UCSD-AML1 (cell line): ENCODE measurements around the gene MTURN.
"Not testable (repeated sequence)": the region's sequence is repeated elsewhere in the genome, so short reads cannot be mapped to it uniquely, and the experiment has no call there.

Source experiments
- DNase-seq: peaks from one replicate; lab custom pipeline; 2025; ENCODE audit not compliant: unreplicated experiment; lab: John Stamatoyannopoulos, UW

Gene MTURN

GRCh38 chr7:30177186-30177585 lies 42.4 kb downstream of the MTURN start:
- no peak for DNase-seq

DNA sequence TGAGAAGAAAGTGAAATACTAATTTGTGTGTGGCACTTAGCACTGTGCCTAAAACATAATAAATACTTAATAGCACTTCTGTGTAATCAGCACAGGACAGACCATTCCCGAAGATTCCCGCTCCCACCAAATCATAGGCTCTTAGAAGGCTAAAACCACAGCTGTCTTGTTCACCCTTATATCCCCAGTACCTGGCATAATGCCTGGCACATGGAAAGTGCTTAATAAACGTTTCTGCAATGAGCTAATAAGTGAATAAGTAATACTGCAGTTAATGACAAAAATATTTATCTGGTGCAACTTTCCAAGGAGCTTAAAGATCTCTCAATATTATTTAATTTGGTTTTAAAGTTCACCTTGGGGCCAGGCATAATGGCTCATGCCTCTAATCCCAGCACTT lies 43.2 kb downstream of the MTURN start:
- no peak for DNase-seq

GRCh38 chr7:30178748-30179436 lies 44.1 kb downstream of the MTURN start:
- DNase-seq: no peak

DNA sequence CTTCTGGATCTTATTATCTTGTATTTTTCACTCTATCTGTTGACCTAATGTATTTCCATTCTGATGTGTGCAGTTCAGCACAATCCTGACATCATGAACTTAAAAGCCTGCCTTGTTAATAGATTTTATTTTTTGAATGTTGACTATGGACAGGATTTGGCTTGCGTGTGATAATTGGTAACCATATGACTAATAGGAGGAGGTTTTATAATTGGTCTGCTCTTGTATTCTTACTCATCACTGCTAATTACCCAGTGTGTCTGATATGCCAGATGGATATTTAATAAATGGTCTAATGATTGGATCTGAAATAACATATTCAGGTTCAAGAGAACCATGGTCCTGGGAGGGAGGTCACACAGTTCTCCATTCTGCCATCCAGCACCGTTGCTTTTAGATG lies 45.9 kb downstream of the MTURN start:
- no peak for DNase-seq

- DNase-seq: no peak
Observed at GRCh38 chr7:30181211-30181610, 46.4 kb downstream of the MTURN start.

DNA sequence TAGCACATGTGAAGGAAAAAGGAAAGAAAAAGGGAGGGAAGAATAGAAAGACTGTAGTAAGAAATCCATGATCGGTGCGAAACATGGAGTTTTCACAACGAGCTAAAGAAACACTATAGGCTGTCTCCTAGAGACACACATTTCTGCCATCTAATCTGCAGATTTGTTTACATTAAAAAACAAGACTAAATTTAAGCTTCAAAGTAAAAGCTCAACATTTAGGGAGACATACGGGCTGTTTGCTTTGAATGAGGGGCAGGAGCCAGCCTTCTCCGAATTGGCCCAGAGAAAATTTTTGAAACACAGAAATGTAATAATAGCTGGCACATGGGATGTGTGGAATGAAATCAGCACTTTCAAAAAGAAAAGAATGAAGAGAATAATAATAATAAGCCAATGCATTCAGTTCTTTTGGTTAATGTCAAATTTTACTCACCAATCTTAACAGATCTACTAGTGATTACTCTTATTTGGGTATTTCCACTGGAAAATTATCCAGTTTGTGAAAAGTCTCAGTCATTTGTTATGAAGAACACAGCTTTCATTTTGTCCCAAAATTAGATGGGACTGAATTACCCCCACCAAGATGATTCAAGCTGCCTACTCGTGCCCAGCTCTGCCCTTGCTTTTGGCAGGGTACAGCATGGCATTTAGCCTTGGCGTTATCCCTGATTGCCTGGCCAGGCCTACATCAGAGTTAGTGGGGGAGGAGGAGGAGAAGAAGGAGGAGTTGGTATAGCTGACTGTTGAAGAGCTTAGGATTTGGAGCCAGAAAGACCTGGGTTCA lies 47.1 kb downstream of the MTURN start:
- no peak for DNase-seq

GRCh38 chr7:30182814-30183213 lies 48.0 kb downstream of the MTURN start:
- no peak for DNase-seq

DNA sequence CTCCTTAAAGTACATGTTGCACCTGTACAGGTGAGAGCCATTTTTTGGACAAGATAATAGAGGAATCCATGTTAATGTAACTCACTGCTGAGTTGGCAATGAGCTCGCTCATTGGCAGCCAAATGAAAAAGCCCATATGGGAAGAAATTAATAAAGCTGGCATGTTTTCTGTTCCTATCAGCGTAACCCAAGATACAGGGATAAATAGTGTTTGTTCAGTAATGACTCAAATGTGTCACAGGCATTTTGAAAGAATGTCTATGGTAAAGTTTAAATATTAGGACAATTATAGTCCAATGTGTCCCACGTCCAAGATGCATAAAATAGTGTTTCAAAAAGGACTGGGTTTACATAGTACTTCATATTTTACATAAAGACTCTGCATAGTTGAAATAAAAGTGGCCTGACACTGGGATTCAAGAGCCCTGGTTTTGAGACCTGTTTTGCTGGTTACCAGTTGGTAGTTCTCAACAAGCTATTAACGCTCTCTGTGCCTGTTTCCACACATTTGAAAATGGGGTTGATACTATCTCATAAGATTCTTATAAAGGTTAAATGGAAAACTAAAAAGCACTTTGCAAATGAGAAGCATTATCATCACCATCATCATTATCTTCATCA lies 49.1 kb downstream of the MTURN start:
- no peak for DNase-seq

DNA sequence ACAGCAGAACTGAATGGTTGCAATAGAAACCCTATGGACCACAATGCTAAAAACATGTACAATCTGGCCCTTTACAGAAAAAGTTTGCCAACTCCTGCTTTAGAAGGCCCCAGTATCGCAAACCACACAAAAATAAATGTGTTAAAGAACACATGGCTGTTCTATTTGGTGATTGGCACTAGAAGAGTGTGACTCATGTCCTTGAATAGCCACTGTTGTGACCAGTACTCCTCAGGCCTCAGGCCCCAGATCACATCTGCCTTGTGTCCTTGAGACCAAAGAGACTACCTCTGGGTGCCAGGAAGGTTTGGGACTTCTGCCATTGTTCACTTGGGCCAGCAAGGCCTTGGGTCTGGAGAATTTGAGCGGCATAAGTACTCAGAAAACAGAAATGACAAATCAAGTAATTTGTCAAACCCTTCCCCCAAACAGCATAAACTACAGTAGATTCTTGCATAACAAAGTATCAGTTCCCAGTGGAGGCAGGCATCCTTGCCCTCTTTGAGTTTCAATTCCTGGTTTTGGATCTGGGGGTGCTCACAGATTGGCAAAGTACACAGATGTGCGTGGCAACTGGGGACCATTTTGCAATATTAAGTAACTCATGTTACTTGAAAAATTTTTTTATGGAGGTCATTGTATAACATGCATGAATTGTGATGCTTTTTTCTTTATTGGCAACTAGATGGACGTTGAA lies 50.2 kb downstream of the MTURN start:
- no peak for DNase-seq

DNA sequence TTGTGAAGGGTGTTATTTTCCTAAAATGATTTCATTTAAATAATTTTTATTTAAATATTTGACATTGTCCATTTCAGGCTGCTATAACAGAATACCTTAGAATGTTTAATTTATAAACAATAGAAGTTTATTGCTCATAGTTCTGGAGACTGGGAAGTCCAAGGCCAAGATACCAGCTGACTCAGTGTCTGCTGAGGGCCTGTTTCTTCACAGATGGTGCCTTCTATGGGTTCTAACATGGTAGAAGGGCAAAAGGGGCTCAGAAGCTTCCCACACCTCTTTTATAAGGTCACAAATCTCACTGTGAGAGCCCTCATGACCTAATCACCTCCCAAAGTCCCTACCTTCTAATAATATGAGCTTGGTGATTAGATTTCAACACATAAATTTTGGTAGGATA lies 50.7 kb downstream of the MTURN start:
- DNase-seq: no peak

DNA sequence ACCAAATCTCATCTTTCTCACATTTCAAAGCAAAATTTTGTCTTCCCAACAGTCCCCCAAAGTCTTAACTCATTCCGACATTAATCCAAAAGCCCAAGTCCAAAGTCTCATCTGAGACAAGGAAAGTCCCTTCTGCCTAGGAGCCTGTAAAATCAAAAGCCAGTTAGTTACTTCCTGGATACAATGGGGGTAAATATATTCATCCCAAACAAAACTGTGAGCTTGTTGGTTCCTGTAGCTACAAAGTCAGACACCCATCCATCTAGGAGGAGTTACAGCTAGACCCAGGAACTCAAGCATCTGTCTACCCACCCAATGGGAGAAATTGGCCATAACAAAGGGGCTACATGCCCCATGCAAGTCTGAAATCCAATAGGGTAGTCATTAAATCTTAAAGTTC lies 51.9 kb downstream of the MTURN start:
- DNase-seq: no peak

DNA sequence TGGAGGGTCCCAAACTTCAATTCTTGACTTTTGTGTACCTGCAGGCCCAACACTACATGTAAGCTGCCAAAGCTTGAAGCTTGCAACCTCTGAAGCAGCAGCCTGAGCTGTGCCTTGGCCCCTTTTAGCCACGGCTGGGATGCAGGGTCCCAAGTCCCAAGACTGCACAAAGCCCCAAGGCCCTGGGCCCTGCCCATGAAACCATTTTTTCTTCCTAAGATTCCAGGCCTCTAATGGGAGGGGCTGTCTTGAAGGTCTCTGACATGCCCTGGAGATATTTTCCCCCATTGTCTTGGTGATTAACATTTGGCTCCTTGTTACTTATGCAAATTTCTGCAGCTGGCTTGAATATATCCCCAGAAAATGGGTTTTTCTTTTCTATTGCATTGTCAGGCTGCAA lies 52.7 kb downstream of the MTURN start:
- DNase-seq: no peak

DNA sequence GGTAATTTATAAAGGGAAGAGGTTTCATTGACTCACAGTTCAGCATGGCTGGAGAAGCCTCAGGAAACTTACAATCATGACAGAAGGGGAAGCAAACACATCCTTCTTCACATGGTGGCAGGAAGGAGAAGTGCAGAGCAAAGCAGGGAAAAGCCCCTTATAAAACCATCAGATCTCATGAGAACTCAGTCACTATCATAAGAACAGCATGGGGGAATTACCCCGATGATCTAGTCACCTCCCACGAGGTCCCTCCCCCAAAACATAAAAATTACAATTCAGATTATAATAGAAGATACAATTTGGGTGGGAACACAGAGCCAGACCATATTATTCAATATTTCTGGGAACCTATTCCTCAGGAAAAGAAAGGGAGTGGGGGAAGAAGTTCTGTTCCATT lies 53.6 kb downstream of the MTURN start:
- DNase-seq: not testable (repeated sequence)

DNA sequence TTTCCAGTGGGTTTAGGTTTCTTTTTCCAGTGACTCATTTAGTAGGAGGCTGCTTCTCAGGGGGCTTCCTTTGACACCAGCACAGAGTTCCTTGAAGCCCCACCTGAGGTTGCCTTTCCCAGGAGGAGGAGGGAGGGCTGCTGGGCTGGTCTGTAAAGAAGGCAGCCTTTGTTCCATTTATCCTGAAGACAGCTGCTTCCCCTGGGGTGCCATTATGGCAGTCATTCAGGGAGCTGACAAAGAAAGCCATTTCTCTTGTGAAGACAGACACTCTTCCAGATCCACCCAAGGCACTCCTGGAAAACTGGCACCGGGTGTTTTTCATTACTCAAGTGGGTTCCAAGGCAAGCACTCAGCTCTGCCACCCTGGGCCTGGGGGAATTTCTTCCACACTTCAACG lies 54.0 kb downstream of the MTURN start:
- no peak for DNase-seq

- no peak for DNase-seq
Observed at GRCh38 chr7:30191809-30192208, 57.0 kb downstream of the MTURN start.

DNA sequence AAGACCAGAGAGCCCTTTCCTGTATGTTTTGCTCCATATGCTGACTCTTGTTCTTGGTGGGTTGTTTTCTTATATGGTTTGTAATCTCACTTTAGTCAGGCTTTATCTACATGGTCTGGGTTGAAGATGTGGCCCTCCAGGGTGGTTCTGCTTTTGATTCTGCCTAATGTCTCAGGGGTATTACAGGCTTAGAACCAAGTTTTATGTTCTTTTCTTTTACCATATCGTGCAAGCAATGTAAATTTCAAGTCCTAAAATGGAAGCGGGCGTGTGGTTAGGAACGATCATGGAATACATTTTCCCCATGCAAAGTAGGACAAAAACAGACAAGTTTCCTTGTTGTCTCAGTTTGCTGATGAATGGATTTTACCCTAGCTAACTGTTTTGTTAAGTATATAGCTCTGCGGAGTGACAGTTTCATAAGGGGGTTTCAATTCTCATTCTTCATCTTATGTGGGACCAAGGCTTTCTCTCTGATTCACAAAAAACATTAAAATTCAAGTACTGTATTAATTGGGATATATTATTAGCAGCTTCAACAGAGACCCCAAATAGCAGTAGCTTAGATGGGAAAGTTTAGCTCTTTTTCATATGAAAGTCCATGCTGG lies 58.7 kb downstream of the MTURN start:
- DNase-seq: no peak

DNA sequence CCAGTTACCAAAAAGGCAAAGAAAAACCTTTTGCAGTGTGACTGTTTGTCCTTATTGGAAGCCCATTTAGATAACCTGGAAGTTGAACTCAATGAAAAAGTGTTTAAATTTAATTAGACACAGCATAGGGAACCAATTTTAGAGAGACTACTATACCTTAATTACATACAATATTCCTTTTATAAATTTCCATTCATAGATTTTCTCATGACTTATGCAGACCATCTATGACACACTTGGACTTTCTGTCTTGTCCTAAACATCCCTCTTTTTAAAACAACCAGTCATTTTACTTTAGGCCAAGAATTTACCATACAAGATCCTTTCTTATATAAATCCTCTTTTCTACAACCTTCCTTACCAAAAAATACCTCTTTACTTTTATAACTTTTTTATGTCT lies 61.6 kb downstream of the MTURN start:
- DNase-seq: no peak

DNA sequence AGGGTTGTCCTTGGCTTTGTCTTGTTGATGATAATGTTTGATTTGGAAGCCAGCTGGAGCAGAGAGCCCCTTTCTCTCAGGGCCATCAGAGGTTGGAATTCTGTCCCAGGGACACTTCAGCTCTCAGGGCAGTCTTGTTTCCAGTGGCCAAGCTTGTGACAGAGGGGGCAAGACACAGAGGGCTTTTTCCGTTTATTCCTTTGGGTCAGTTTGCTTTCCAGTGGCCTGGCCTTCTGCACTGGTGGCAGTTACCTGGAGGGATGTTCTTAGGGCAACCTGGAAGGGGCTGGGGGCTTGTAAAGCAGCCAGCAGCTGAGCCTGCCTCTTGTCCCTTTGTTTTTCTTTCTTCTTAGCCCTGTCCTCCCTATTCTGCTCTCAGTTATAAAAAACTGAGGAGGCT lies 62.7 kb downstream of the MTURN start:
- no peak for DNase-seq

DNA sequence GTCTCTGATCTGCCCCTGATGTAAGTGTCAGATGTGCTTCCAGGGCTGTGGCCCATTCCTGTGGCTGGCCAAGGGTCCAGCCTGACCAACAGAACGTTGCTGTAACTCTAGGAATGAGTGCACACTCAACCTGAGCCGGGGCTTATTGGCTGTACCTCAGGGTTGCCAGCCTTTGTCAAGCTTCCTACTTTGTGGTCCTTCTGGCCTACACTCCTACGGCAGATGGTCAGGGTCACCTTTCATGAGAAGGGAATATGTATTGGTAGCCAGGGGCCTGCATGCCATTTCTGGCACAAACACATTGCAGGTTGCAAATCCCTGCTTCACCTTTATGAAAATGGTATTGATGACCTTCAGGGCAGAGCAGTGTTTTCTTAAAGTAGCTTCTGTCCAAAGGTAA lies 64.5 kb downstream of the MTURN start:
- DNase-seq: no peak

DNA sequence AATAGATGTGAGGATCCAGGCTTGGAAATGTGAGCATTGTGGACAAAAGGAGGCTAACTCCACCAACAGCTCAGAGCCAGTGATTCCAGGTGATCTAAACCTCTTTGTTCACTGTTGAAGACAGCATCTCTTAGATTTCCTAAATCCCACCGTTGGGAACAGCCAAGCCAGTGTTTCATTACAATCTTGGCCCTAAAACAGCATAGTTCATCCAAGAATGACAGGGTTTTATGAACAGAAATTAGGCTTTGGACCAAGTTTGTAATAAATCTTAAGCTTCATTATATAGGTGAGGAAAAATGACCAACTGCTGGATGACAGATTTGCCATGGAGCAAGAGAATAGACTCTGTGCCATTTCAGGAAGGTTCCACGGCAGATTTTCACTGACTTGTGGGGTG lies 65.8 kb downstream of the MTURN start:
- DNase-seq: no peak

GRCh38 chr7:30201161-30201666 lies 66.4 kb downstream of the MTURN start:
- no peak for DNase-seq
